ENCODE results near the gene RNLS.
"Not testable (repeated sequence)": the region's sequence is repeated elsewhere in the genome, so short reads cannot be mapped to it uniquely, and the experiment has no call there.

Gene RNLS

GRCh38 chr10:88521791-88522190 is 61.3 kb downstream of the RNLS start:
- DNase-seq = no peak

- DNase-seq = no peak
Measured at GRCh38 chr10:88515235-88515634, 67.9 kb downstream of the RNLS start.

- DNase-seq = no peak
Measured at GRCh38 chr10:88512599-88512998, 70.5 kb downstream of the RNLS start.

- no peak for DNase-seq
Measured at GRCh38 chr10:88508796-88509195, 74.3 kb downstream of the RNLS start.

- no peak for DNase-seq
Measured at GRCh38 chr10:88507826-88508453, 75.2 kb downstream of the RNLS start.

GRCh38 chr10:88507404-88507803 is 75.7 kb downstream of the RNLS start:
- DNase-seq = no peak

- DNase-seq = no peak
Measured at GRCh38 chr10:88505680-88506215, 77.4 kb downstream of the RNLS start.

GRCh38 chr10:88505265-88505664 is 77.9 kb downstream of the RNLS start:
- DNase-seq = no peak

- DNase-seq = no peak
Measured at GRCh38 chr10:88500656-88501055, 82.5 kb downstream of the RNLS start.

GRCh38 chr10:88499569-88500470 is 83.3 kb downstream of the RNLS start:
- DNase-seq = no peak

- DNase-seq = no peak
Measured at GRCh38 chr10:88497913-88498312, 85.2 kb downstream of the RNLS start.

GRCh38 chr10:88494537-88494936 is 88.6 kb downstream of the RNLS start:
- no peak for DNase-seq

GRCh38 chr10:88493691-88494483 is 89.2 kb downstream of the RNLS start:
- no peak for DNase-seq

- no peak for DNase-seq
Measured at GRCh38 chr10:88491314-88491713, 91.8 kb downstream of the RNLS start.

- no peak for DNase-seq
Measured at GRCh38 chr10:88490231-88490980, 92.7 kb downstream of the RNLS start.

- no peak for DNase-seq
Measured at GRCh38 chr10:88489107-88489506, 94.0 kb downstream of the RNLS start.

GRCh38 chr10:88486816-88487215 is 96.3 kb downstream of the RNLS start:
- DNase-seq = not testable (repeated sequence)

- no peak for DNase-seq
Measured at GRCh38 chr10:88482220-88482619, 100.9 kb downstream of the RNLS start.

- no peak for DNase-seq
Measured at GRCh38 chr10:88478256-88478655, 104.9 kb downstream of the RNLS start.

- no peak for DNase-seq
Measured at GRCh38 chr10:88477343-88478085, 105.6 kb downstream of the RNLS start.
